Measurements from ENCODE around the gene BAZ1A. TPM values are rescaled to one million over a fixed set of nuclear protein-coding genes. Genes with fewer than 3 reads are reported as not detected.
A peak's percentile ranks its signal among the peaks of the same experiment; 100 is the strongest.

BAZ1A gene
- polyA plus RNA-seq, 2 of the 4 experiments (the other 2 are of a cell fraction) = 32.9 to 38.2 TPM

- Histone ChIP-seq H3K4me3 (no peak overlapping the region), H3K9me3 (no peaks in the 10 kb centered on the region), H3K4me1 (no peaks in the 10 kb centered on the region), H3K27ac (no peak overlapping the region), H3K4me2 (no peak overlapping the region)
- DNase-seq (ENCODE audit: low read depth in 1 of 2, low spot score in 1 of 2) (no peak), ATAC-seq (no peak), FAIRE-seq (no peak)
- POLR2A ChIA-PET = no interaction called here
- no peak for TF ChIP-seq HDAC2 (IDR thresholded peaks at IDR 0.05)
- TF ChIP-seq RAD21 (conservative IDR thresholded peaks at IDR 0.05 in 1 of 2, IDR thresholded peaks at IDR 0.05 in 1 of 2) = no peak
- CTCF ChIA-PET = interaction anchor here (2.0 kb wide), 1 partner anchor 9 kb away, joined by 5 read pairs; no protein-coding TSS in a partner anchor
- 63% methylated on average over 4 of the region's 4 CpGs for WGBS (ENCODE audit: missing lambda C conversion rate)
These were observed 31.1 kb upstream of the BAZ1A start for GRCh38 chr14:34906287-34906686.

GRCh38 chr14:34895277-34895676, 20.1 kb upstream of the BAZ1A start:
- POLR2A ChIA-PET = no interaction called here
- peak; percentile 72 for FAIRE-seq
- Histone ChIP-seq H3K4me1 (no peaks in the 10 kb centered on the region), H3K4me3 (no peak overlapping the region), H3K27ac (no peak overlapping the region), H3K4me2 (no peak overlapping the region), H3K9me3 (no peaks in the 10 kb centered on the region)
- no peak for ATAC-seq
- TF ChIP-seq POLR2A (IDR thresholded peaks at IDR 0.05; ENCODE audit: low read length) (no peak), KDM1A (IDR thresholded peaks at IDR 0.05; ENCODE audit: low read depth) (no peak), HOXB5 (CRISPR knock-in tag; IDR thresholded peaks at IDR 0.05) (no peak), BHLHE40 (IDR thresholded peaks at IDR 0.05; ENCODE audit: low read depth, low read length) (no peak), KDM5A (IDR thresholded peaks at IDR 0.05) (no peak), PBX3 (IDR thresholded peaks at IDR 0.05) (no peak), GATA3 (IDR thresholded peaks at IDR 0.05; ENCODE audit: borderline replicate concordance) (no peak), PHF8 (IDR thresholded peaks at IDR 0.05; ENCODE audit: borderline replicate concordance, low read depth) (no peak), CBX2 (IDR thresholded peaks at IDR 0.05; ENCODE audit: borderline replicate concordance, low read depth) (no peak), FOSB (CRISPR knock-in tag; IDR thresholded peaks at IDR 0.05) (no peak), EHF (CRISPR knock-in tag; IDR thresholded peaks at IDR 0.05) (no peak), MAFK (IDR thresholded peaks at IDR 0.05; ENCODE audit: partially characterized antibody) (no peak), JUNB (IDR thresholded peaks at IDR 0.05) (no peak), NFE2L2 (conservative IDR thresholded peaks at IDR 0.05; ENCODE audit: low read length) (no peak), CHD2 (IDR thresholded peaks at IDR 0.05; ENCODE audit: low read length, partially characterized antibody) (no peak), HOXA7 (CRISPR knock-in tag; IDR thresholded peaks at IDR 0.05) (no peak), JUN (IDR thresholded peaks at IDR 0.05) (no peak), SREBF2 (IDR thresholded peaks at IDR 0.05) (no peak), NPAS2 (CRISPR knock-in tag; IDR thresholded peaks at IDR 0.05; ENCODE audit: borderline replicate concordance) (no peak)
- TF ChIP-seq, protein P1, sequence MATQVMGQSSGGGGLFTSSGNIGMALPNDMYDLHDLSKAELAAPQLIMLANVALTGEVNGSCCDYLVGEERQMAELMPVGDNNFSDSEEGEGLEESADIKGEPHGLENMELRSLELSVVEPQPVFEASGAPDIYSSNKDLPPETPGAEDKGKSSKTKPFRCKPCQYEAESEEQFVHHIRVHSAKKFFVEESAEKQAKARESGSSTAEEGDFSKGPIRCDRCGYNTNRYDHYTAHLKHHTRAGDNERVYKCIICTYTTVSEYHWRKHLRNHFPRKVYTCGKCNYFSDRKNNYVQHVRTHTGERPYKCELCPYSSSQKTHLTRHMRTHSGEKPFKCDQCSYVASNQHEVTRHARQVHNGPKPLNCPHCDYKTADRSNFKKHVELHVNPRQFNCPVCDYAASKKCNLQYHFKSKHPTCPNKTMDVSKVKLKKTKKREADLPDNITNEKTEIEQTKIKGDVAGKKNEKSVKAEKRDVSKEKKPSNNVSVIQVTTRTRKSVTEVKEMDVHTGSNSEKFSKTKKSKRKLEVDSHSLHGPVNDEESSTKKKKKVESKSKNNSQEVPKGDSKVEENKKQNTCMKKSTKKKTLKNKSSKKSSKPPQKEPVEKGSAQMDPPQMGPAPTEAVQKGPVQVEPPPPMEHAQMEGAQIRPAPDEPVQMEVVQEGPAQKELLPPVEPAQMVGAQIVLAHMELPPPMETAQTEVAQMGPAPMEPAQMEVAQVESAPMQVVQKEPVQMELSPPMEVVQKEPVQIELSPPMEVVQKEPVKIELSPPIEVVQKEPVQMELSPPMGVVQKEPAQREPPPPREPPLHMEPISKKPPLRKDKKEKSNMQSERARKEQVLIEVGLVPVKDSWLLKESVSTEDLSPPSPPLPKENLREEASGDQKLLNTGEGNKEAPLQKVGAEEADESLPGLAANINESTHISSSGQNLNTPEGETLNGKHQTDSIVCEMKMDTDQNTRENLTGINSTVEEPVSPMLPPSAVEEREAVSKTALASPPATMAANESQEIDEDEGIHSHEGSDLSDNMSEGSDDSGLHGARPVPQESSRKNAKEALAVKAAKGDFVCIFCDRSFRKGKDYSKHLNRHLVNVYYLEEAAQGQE (IDR thresholded peaks at IDR 0.05) = no peak
- WGBS (ENCODE audit: missing lambda C conversion rate) = 62% methylated on average over 3 of the region's 3 CpGs
- no peak for DNase-seq (ENCODE audit: low read depth in 1 of 2, low spot score in 1 of 2)
- CTCF ChIA-PET = interaction anchor here (0.6 to 1.3 kb wide), 2 partner anchors 21 to 141 kb away, joined by 3 to 5 read pairs; partner anchors contain the start of gene BAZ1A

DNA sequence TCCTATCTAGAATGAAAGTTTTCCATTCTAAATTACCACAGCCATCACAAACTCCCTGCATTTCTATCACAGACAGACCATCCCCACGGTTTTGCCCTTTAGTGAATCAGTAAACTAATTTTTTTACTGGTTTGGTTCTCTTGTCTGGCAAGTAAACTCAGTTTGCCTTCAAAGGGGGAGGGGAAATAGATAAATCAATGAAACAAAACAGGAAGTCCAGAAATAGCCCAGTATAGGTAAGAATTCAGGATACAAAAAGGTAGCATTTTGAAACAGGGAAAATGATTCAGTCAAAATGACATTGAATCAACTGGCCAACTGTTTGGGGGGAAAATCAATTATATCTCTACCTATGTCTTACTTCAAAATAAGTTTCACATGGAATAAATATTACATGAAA, 15.8 kb upstream of the BAZ1A start:
- H3K4me2 ChIP-seq = no peak overlapping the region
- FAIRE-seq = no peak
- ChIA-PET CTCF (no interaction called here), POLR2A (no interaction called here)
- H3K4me1 ChIP-seq = no peaks in the 10 kb centered on the region
- no peak for ATAC-seq
- no peak for TF ChIP-seq PHF8 (IDR thresholded peaks at IDR 0.05; ENCODE audit: borderline replicate concordance, low read depth)
- TF ChIP-seq POLR2AphosphoS2 (conservative IDR thresholded peaks at IDR 0.05; ENCODE audit: low read length) = no peak
- no peak for DNase-seq (ENCODE audit: low read depth in 1 of 2, low spot score in 1 of 2)
- no peak overlapping the region for H3K27ac ChIP-seq
- WGBS (ENCODE audit: missing lambda C conversion rate) = 12% methylated on average over 1 of the region's 1 CpG
- no peaks in the 10 kb centered on the region for H3K9me3 ChIP-seq
- H3K4me3 ChIP-seq = no peak overlapping the region
